Activated CD8-positive, alpha-beta memory T cell treated with anti-CD3 and anti-CD28 coated beads, Interleukin-2, amount 10 ng/mL, durations not matched to agents 7 days and 5 days (primary cell): ENCODE measurements around the gene GFOD1. TPM values are rescaled to one million over a fixed set of nuclear protein-coding genes. Genes with fewer than 3 reads are reported as not detected.
"Not testable (repeated sequence)": the region's sequence is repeated elsewhere in the genome, so short reads cannot be mapped to it uniquely, and the experiment has no call there.

Experiments
- ATAC-seq: fragments of 150-1000 bp; cut with Tn5 transposase; one replicate; pipeline ENCODE4 v1.10.0; 2021; ENCODE audit warnings: moderate library complexity
- CTCF ChIA-PET: fragments of 350-600 bp; sonication (Branson Sonifier 250); formaldehyde crosslinking; loops from one replicate; lab custom pipeline; 2021; ENCODE audit warnings: antibody characterized with exemption; lab: Charles Lee
- DNase-seq: peaks from one replicate; pipeline ENCODE4 v3.0.0-alpha.2; 2020
- H3K27ac Mint-ChIP-seq: one replicate; pipeline ENCODE4 v1.8.0; 2021; ENCODE audit warnings: mild to moderate bottlenecking, mixed read lengths
- H3K27me3 Mint-ChIP-seq: one replicate; pipeline ENCODE4 v1.8.0; 2021; ENCODE audit warnings: mixed read lengths
- H3K36me3 Mint-ChIP-seq: one replicate; pipeline ENCODE4 v1.8.0; 2021; ENCODE audit warnings: mild to moderate bottlenecking, mixed read lengths
- H3K4me1 Mint-ChIP-seq: one replicate; pipeline ENCODE4 v1.8.0; 2021; ENCODE audit warnings: mixed read lengths
- H3K4me3 Mint-ChIP-seq: one replicate; pipeline ENCODE4 v1.8.0; 2021; ENCODE audit warnings: mild to moderate bottlenecking, moderate library complexity, mixed read lengths
- H3K9me3 Mint-ChIP-seq: one replicate; pipeline ENCODE4 v1.8.0; 2022; ENCODE audit warnings: low read depth, mixed read lengths
- total RNA-seq, 2 experiments: library from RNA; stranded (reverse); gene quantifications; one replicate each; pipeline ENCODE4 v1.2.3, GENCODE V29; 2021

Gene GFOD1
- total RNA-seq, 2 experiments from 2014 or later, result 10.6 to 11.6 TPM

- ATAC-seq (peak; percentile 37), DNase-seq (no peak)
- peaks cover 2% of the 10 kb centered on the region for H3K9me3 Mint-ChIP-seq
- H3K4me3 Mint-ChIP-seq, result peak overlapping the region; percentile 53
- CTCF ChIA-PET, result interaction anchor here (1.2 to 2.1 kb wide), 4 partner anchors 10 to 51 kb away, joined by 3 to 10 read pairs (median 4); no protein-coding TSS in a partner anchor
- H3K36me3 Mint-ChIP-seq, result peaks cover 17% of the 10 kb centered on the region
- peak overlapping the region; percentile 97 for H3K27ac Mint-ChIP-seq
- peaks cover 70% of the 10 kb centered on the region for H3K4me1 Mint-ChIP-seq
- H3K27me3 Mint-ChIP-seq, result no peaks in the 10 kb centered on the region
Measured at GRCh38 chr6:13435477-13436246, 51.7 kb downstream of the GFOD1 start.

DNA sequence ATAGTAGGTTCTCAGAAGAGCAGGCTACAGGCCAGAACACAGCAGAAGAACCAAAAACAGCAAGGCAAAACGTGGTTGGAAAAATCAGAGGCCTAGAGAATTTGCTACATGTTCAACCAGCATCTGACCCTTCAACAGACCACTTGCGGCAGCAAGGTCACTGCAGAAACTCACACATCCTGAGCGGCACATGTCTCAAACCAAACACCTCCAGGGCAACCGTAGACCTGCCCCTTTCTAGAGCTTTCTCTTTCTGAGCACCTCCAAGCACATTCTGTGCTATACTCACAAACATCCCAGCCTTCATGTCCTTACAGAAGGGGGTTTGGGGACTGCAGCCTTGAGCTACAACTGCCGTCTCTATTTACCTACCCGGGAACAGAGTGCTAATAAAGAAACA, 52.6 kb downstream of the GFOD1 start:
- Mint-ChIP-seq H3K4me1 (peaks cover 76% of the 10 kb centered on the region), H3K27ac (peak overlapping the region; percentile 97), H3K27me3 (no peaks in the 10 kb centered on the region), H3K4me3 (no peak overlapping the region), H3K36me3 (peaks cover 17% of the 10 kb centered on the region), H3K9me3 (peaks cover 2% of the 10 kb centered on the region)
- no peak for DNase-seq
- CTCF ChIA-PET, result interaction anchor here (1.2 to 2.1 kb wide), 3 partner anchors 10 to 52 kb away, joined by 3 to 10 read pairs (median 5); no protein-coding TSS in a partner anchor
- no peak for ATAC-seq

DNA sequence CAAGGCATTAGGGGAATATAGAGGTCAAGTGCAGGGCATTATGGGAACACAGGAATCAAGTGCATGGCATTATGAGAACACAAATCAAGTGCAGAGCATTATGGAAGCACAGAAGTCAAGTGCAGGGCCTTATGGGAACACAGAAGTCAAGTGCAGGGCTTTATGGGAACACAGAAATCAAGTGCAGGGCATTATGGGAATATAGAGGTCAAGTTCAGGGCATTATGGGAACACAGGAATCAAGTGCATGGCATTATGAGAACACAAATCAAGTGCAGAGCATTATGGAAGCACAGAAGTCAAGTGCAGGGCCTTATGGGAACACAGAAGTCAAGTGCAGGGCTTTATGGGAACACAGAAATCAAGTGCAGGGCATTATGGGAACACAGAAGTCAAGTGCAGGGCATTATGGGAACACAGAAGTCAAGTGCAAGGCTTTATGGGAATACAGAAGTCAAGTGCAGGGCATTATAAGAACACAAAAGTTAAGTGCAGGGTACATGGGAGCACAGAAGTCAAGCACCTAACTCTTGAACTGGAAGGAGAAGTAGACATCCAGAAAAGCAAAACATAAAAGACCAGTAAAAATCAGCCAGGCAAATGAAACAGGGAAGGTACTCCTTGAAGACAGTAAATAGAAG, 53.1 kb downstream of the GFOD1 start:
- not testable (repeated sequence) for H3K27me3 Mint-ChIP-seq, ATAC-seq, H3K9me3 Mint-ChIP-seq, H3K4me3 Mint-ChIP-seq, DNase-seq
- Mint-ChIP-seq H3K36me3 (peaks cover 17% of the 10 kb centered on the region), H3K27ac (peak overlapping the region; percentile 97), H3K4me1 (peaks cover 80% of the 10 kb centered on the region)
- CTCF ChIA-PET, result interaction anchor here (1.2 to 2.1 kb wide), 2 partner anchors 11 to 52 kb away, joined by 3 to 10 read pairs; no protein-coding TSS in a partner anchor

DNA sequence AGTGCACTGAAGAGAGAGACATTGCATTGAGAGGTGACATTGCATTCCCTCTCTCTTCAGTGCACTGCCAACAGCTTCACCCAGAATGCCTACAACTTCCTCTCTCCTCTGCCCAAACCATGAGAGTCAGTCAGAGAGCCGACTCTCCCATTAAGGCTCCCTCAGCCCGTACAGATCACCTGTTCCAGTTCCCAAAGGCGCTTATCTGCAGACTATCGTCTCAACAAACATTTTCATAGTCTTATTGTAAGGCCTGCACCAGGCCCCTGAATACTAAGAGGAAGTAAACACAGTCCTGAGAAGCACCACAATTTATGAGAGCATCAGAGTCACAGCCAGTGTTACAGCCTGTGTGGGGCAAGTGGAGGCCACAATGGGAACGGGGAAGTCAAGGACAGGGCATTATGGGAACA, 53.7 kb downstream of the GFOD1 start:
- H3K4me1 Mint-ChIP-seq, result peaks cover 86% of the 10 kb centered on the region
- peaks cover 2% of the 10 kb centered on the region for H3K9me3 Mint-ChIP-seq
- ATAC-seq (no peak), DNase-seq (no peak)
- H3K27me3 Mint-ChIP-seq, result no peaks in the 10 kb centered on the region
- CTCF ChIA-PET, result interaction anchor here (1.4 to 2.9 kb wide), 3 partner anchors 23 to 141 kb away, joined by 3 to 17 read pairs (median 4); partner anchors contain the start of gene SIRT5
- H3K4me3 Mint-ChIP-seq, result no peak overlapping the region
- peak overlapping the region; percentile 97 for H3K27ac Mint-ChIP-seq
- peaks cover 17% of the 10 kb centered on the region for H3K36me3 Mint-ChIP-seq

GRCh38 chr6:13432526-13433184, 54.7 kb downstream of the GFOD1 start:
- H3K36me3 Mint-ChIP-seq, result peaks cover 15% of the 10 kb centered on the region
- ATAC-seq (peak; percentile 30), DNase-seq (peak; percentile 79)
- H3K27ac Mint-ChIP-seq, result peak overlapping the region; percentile 97
- peaks cover 92% of the 10 kb centered on the region for H3K4me1 Mint-ChIP-seq
- H3K4me3 Mint-ChIP-seq, result peak overlapping the region; percentile 69
- CTCF ChIA-PET, result interaction anchor here (0.7 to 2.9 kb wide), 10 partner anchors 11 to 142 kb away, joined by 3 to 17 read pairs (median 3); partner anchors contain the start of genes GFOD1 and SIRT5
- H3K9me3 Mint-ChIP-seq, result peaks cover 2% of the 10 kb centered on the region
- no peaks in the 10 kb centered on the region for H3K27me3 Mint-ChIP-seq

GRCh38 chr6:13431861-13432465, 55.4 kb downstream of the GFOD1 start:
- Mint-ChIP-seq H3K27me3 (no peaks in the 10 kb centered on the region), H3K4me1 (peaks cover 92% of the 10 kb centered on the region), H3K9me3 (peaks cover 2% of the 10 kb centered on the region), H3K4me3 (peak overlapping the region; percentile 69), H3K36me3 (peaks cover 15% of the 10 kb centered on the region), H3K27ac (peak overlapping the region; percentile 97)
- DNase-seq, result peak; percentile 76
- ATAC-seq, result peak; percentile 47
- CTCF ChIA-PET, result interaction anchor here (0.6 to 2.9 kb wide), 13 partner anchors 10 to 183 kb away, joined by 3 to 17 read pairs (median 4); partner anchors contain the start of genes GFOD1, NOL7 and SIRT5

- Mint-ChIP-seq H3K27ac (peak overlapping the region; percentile 97), H3K27me3 (no peaks in the 10 kb centered on the region), H3K36me3 (peaks cover 15% of the 10 kb centered on the region), H3K4me3 (peak overlapping the region; percentile 69), H3K4me1 (peaks cover 91% of the 10 kb centered on the region), H3K9me3 (peaks cover 2% of the 10 kb centered on the region)
- CTCF ChIA-PET, result interaction anchor here (0.6 to 2.9 kb wide), 10 partner anchors 9 to 184 kb away, joined by 3 to 17 read pairs (median 4); partner anchors contain the start of genes NOL7 and SIRT5
- ATAC-seq, result no peak
- no peak for DNase-seq
Measured at GRCh38 chr6:13431059-13431656, 56.2 kb downstream of the GFOD1 start.

GRCh38 chr6:13429406-13429753, 58.0 kb downstream of the GFOD1 start:
- peaks cover 2% of the 10 kb centered on the region for H3K9me3 Mint-ChIP-seq
- no peaks in the 10 kb centered on the region for H3K27me3 Mint-ChIP-seq
- peak; percentile 58 for DNase-seq
- peak overlapping the region; percentile 92 for H3K27ac Mint-ChIP-seq
- H3K36me3 Mint-ChIP-seq, result peaks cover 11% of the 10 kb centered on the region
- CTCF ChIA-PET, result interaction anchor here (0.8 to 3.6 kb wide), 15 partner anchors 10 to 146 kb away, joined by 3 to 16 read pairs (median 4); partner anchors contain the start of gene SIRT5
- H3K4me3 Mint-ChIP-seq, result peak overlapping the region; percentile 16
- ATAC-seq, result no peak
- H3K4me1 Mint-ChIP-seq, result peaks cover 86% of the 10 kb centered on the region

DNA sequence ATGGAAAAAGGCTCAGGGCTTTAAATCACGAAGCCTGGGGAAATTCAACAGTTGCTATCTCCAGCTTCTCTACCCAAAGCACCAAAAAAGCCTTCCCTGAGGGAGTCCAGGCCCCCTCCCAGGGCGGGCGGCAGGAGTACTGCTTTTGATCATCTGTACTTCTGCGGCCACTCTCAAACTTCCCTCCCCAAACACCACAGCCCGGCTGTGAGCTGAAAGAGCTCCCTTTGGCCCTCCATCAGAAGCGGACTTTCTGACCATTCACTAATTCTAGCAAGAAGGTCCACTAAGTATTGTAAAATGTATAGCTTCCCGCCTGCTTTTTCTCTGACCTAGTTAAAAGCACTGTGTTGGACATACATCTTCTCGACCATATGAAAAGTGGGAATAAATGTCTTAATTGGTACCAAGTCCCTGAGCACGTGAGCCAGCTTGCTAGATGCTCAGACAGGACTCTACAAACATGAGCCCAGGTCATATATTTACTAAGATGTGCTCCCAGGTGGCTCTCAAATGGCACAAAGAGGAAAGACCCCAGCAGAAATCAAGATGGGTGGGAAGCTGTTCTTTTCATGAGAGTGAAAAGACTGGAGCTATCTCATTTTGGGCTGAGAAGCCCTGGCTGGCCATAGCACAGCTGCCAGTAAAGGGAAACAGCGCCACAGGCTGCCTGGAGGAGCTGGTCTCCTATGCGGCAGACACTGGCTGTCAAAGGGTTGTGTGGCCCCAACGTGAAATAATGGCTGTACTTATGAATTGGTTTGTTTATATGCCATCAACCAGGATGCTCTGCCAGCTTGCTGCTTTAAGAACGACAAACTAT, 58.6 kb downstream of the GFOD1 start:
- H3K4me1 Mint-ChIP-seq, result peaks cover 80% of the 10 kb centered on the region
- H3K9me3 Mint-ChIP-seq, result peaks cover under 1% of the 10 kb centered on the region
- H3K4me3 Mint-ChIP-seq, result peak overlapping the region; percentile 61
- H3K27ac Mint-ChIP-seq, result peak overlapping the region; percentile 92
- CTCF ChIA-PET, result interaction anchor here (0.6 to 3.6 kb wide), 17 partner anchors 9 to 146 kb away, joined by 3 to 16 read pairs (median 4); partner anchors contain the start of gene SIRT5
- peak; percentile 68 for DNase-seq
- no peaks in the 10 kb centered on the region for H3K27me3 Mint-ChIP-seq
- H3K36me3 Mint-ChIP-seq, result peaks cover 5% of the 10 kb centered on the region
- ATAC-seq, result peak; percentile 24

GRCh38 chr6:13427801-13428582, 59.4 kb downstream of the GFOD1 start:
- CTCF ChIA-PET, result interaction anchor here (0.6 to 3.6 kb wide), 13 partner anchors 10 to 147 kb away, joined by 3 to 16 read pairs (median 5); partner anchors contain the start of gene SIRT5
- ATAC-seq (peak; percentile 72), DNase-seq (peak; percentile 89)
- H3K4me1 Mint-ChIP-seq, result peaks cover 72% of the 10 kb centered on the region
- H3K27me3 Mint-ChIP-seq, result no peaks in the 10 kb centered on the region
- H3K27ac Mint-ChIP-seq, result peak overlapping the region; percentile 92
- peak overlapping the region; percentile 61 for H3K4me3 Mint-ChIP-seq
- peaks cover 3% of the 10 kb centered on the region for H3K36me3 Mint-ChIP-seq
- H3K9me3 Mint-ChIP-seq, result no peaks in the 10 kb centered on the region

DNA sequence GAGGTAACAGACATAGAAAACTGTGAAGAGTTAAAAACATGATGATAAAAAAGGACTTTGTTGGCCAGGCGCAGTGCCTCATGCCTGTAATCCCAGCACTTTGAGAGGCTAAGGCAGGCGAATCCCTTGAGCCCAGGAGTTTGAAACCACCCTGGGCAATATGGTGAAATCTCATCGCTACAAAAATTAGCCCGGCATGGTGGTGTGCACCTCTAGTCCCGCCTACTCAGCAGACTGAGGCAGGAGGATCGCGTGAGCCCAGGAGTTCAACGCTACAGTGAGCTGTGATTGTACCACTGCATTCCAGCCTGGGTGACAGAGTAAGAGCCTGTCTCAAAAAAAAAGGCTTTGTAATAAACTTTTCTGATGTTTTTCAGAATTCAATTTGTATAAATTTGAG, 60.1 kb downstream of the GFOD1 start:
- Mint-ChIP-seq H3K4me3 (peak overlapping the region; percentile 61), H3K4me1 (peaks cover 66% of the 10 kb centered on the region)

More for the DNA sequence above, 60.1 kb downstream of the GFOD1 start:
- no peaks in the 10 kb centered on the region for H3K9me3 Mint-ChIP-seq
- peak overlapping the region; percentile 92 for H3K27ac Mint-ChIP-seq
- CTCF ChIA-PET, result interaction anchor here (1.0 to 3.6 kb wide), 5 partner anchors 9 to 148 kb away, joined by 3 to 16 read pairs (median 9); partner anchors contain the start of gene SIRT5
- H3K36me3 Mint-ChIP-seq, result peaks cover 3% of the 10 kb centered on the region
- DNase-seq (no peak), ATAC-seq (no peak)
- no peaks in the 10 kb centered on the region for H3K27me3 Mint-ChIP-seq
